NCI-H446 treated with DMSO at 0.1 percent for 48 hours (cell line): ENCODE results near the gene PTPN6.

ENCODE experiments used
- DNase-seq: peaks from one replicate; lab custom pipeline; 2025; lab: John Stamatoyannopoulos, UW

The PTPN6 gene

DNA sequence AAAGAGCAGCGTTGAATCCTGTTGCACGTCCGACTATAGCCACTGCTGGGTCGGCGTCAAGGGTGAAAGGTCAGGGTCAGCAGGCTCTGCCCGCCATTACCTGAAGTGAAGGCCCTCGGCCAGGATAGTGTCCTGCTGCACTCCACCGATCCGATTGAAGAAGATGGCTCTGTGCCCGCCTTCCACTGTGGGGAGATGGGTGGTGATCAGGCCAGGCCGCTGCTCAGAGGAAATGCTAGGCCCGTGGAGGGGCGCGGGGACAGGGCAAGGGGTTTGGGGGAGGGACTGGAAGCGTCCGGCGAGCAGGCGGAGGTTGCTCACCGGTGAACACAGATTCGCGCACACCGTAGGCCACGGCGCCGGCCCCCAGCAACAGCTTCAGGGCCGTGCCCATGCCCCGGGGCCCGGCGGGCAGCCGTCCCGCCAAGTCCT lies 19.0 kb downstream of the PTPN6 start:
- no peak for DNase-seq

DNA sequence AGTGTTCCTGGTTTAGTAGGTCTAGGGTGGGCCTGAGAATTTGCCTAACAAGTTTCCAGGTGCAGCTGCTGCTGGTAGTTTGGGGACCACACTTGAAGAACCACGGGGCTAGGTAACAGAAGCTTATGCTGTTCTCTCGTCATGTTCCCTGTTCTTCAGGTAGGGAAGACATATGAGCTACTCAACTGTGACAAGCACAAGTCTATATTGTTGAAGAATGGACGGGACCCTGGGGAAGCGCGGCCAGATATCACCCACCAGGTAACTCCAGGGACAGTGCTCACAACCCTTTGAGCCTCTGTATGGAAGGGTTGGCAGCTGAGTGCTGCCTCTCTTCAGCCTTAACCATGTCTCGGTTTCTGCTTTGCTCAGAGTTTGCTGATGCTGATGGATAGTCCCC lies 23.0 kb downstream of the PTPN6 start:
- DNase-seq: no peak

DNA sequence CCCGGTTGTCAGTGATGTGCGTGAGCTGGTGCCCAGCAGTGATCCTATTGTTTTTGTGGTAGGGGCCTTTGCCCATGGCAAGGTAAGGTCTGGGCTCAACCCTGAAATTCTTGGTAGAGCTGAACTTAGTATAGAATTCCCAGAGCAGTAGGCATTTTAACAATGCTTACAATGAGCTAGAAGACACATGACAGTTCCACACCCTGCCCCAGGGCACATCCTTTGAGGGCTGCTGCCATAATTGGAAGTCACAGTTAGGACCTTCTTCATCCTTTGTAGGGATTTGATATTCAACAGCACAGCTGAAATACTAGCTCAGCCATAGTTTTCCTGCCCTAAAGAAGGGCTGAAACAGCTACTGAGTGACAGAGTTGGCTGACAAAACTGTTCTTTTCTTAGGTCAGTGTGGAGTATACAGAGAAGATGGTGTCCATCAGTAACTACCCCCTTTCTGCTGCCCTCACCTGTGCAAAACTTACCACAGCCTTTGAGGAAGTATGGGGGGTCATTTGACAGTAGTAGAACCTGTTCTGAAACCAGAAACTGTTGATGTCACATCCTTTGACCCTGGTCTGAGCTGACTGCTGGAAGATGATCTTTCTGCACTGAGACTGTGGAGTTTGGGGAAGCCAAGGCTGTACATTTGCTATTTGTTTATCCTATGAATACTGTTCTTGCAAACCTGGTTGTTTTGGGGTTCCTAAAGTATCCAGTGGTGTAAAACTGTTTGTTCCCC lies 24.3 kb downstream of the PTPN6 start:
- DNase-seq: no peak

DNA sequence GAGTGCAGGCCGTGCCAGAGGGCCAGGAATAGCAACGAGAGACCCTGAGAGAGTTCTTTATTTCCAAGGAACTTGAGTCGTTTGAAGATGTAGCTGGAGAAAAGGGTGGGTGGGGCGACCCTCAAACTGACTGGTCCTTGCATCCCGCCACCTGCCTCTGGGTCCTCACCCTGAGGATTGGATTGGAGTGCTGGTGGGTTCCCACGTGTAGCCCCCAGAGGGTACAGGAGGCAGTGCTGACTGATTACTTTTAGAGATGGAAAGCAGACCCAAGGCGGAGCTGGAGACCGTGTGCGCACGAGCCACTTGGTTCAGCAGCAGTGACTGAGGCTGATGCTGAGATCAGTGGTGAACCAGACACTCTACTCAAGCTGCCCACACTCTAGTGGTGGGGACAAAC lies 26.5 kb downstream of the PTPN6 start:
- DNase-seq: no peak

DNA sequence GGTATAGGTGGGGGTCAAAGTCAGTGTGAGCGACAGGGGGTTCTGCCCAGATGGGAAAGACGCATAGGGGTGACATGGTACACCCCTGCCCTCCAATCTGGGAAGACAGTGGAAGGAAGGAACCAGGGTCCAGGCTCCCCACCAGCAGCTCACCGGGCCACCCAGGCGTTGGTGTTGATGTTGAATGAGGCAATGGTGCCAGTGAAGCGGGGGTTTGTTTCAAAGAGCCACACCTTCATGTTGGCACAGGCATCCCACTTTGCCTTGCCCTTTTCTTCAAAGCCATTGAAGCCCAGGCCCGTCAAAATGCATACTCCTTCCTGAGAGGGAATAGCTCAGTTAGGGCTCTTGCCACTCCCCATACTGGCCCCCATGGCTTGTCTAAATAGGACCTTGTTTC lies 27.0 kb downstream of the PTPN6 start:
- DNase-seq: no peak

DNA sequence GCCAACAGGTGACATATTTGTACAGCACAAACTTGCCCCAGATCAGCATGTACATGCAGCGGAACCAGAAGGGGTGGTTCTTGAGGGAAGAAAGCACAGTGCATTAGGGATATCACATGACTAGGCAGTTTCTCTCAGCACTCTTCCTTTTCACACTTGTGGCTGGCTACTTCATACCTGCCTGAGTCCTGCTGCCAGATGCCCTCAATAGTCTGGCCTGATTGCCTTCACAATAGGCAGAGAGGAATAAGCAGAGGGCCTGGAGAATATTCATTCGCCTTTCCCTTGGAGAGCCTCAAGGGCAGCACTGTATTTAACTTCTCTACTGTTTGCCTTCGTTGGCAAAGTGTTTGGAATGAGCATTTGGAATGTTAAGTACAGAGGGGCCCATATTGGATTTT lies 27.5 kb downstream of the PTPN6 start:
- DNase-seq: no peak

DNA sequence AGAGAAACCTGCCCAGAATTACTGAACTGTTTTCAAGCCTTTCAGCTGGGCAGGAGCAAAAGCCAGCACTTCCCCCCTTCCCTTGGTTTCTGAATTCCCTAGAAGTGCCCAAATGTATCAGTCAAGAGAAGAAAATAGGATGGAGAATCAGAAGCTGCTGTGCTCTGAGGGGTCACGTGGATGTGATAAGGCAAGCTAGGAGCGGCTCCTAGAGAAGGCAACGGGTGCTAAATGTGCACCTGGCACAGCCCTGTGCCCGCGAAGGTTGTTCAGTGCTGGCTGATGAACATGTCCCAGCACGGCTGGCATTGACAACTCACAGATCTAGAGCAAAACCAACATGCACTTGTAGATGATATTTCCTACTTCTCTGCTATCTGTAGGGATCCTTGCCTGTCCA lies 27.9 kb downstream of the PTPN6 start:
- no peak for DNase-seq

DNA sequence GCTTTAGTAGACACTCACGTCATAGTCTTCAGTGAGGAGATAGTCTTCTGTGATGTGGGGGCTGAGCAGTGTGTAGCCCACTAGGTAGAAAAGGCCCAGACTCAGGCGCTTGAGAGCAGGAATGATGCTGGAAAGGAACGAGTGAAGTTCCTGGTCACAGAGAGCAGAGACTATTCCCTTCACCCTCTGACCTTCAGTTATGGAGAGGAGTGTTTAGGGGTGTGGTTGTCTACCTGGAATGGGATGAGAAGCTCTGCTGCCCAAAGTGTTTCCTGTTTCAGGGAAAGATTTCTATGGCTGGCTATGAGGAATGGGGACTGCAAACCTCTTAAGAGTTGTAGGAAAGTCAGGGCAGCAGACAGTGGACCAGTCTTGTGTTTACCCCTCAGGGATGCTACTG lies 28.3 kb downstream of the PTPN6 start:
- no peak for DNase-seq

DNA sequence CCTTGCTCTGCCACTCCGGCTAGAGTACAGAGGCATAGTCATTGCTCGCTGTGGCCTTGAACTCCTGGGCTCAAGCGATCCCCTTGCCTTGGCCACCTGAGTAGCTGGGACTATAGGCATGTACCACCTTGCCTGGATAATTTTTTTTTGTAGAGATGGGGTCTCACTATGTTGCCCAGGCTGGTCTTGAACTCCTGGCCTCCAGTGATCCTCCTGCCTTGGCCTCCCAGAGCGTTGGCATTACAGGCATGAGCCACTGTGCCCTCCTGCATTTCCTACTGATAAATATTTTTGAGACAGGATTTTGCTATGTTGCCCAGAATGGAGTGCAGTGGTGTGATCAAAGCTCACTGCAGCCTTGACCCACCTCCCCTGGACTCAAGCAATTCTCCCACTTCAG lies 28.9 kb downstream of the PTPN6 start:
- DNase-seq: no peak

DNA sequence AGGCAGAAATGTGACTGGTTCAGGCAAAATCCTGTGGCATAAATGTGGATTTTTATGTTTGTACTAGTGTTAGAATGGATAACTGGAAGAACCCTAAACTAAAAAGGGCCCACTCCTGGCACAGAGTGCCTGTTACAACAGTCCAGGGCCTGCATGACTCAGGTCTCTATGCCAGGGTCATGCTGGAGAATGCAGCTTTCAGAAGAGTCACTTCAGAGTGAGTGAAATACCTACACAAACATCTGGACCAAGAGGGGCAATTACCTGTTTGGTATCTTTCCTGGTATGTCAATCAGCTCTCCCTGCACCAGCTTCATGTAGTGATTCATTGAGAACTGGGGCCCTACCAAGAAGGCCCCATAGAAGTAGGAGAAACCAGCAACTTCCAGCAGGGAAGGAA lies 29.6 kb downstream of the PTPN6 start:
- DNase-seq: no peak

DNA sequence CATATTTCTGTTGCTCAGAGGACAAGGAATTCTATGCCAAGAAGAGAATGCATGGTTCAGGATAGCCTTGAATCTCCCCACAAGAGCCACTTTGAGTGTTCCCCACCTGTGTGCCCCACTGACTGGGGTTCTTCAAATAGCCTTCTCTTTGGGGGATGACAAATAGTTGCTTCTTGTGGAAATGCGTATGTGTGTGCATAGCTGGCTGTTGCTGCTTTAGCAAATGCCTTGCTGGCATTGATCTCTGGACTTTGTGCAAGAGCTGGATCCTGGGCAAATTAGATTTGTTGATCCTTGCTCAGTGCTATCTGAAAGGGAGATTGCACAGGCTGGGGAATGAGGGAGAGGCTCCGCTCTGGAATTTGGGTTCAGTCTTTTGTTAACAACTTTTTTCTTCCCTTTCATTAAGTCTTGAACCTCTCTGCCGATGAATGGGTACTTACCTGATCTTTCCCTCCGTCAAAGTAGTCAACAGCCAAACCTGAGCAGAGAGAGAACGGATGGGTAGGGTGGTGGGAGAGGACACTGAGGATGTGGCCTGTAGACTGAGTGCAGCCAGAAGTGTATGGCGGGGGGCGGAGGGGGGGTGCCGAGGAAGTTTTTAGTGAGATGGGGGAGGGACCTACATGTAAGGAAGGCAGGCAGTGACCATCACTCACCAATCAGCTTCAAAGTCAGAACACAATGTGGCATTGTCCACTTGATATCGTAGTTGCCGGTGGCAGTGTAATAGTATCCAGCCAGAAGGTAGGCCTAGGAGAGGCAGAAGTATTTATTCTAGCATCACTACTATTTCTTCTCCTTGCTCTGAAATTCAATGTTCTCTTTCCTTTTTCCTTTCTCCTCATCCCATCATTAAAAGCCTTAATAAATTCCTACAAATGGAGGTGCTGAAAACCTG lies 30.2 kb downstream of the PTPN6 start:
- DNase-seq: no peak

DNA sequence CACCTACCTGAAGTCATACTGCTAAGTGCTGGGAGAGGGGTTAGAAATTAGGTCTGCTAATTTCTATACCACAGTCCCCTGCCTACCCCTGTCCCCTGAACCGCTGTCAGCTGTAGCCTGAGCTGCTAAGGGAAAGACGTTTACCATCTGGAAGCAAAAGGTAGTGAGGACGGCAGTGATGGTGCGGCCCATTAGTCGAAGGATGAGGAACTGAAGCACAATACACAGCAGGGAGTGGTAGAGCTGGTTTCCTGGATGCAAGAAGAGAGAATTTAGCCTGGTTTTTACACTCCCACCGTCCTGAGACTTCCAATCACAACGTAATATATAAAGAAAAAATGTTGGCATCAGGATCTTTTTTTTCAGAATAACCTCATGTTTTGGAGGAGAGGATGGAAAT lies 31.4 kb downstream of the PTPN6 start:
- DNase-seq: no peak

DNA sequence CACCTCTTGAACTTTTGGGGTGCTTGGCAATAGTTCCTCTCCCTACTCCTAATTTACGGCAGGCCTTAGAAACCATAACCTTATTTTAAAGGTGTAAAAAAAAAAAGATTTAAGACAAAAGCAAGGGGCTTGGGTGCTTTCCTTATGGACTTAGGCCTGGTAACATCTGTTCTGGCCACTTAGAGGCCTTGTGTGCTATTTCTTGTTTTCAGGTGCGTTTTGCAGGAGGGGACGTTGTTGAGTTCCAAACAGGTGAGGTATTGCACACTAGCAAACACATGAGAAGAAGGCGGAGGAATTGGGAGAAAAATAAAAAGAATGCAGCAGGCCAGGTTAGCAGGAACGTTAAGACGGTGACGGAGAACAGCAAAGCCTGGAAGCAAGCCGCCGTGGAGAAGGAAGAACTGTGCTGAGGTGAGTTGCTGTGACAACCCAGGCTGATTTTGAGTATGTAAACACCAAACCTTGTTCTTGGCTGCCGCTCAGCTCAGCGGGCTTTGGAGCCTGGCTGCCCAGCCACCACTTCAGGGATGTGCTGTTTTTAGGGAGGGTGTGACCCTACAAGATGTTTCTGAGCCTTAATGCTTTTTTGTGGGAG lies 36.9 kb downstream of the PTPN6 start:
- DNase-seq: no peak

DNA sequence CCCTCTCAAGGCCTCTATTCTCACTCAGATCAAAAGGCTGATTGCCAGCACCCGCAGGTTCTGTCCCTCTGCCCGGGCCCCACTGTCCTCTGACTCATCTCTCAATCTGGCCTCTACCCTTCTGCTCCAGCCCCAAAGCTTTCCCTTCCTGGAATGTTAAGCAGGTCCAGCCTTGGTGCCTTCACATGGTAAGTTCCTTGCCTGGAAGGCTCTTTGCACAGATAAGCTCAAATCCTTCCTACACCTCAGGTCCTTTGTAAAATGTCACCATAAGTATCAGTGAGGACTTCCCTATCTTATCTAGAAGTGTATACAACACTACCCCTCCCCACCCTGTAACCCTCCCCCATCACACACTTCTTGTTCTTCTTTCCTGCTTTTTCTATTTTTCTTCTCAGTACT lies 44.9 kb downstream of the PTPN6 start:
- DNase-seq: no peak

DNA sequence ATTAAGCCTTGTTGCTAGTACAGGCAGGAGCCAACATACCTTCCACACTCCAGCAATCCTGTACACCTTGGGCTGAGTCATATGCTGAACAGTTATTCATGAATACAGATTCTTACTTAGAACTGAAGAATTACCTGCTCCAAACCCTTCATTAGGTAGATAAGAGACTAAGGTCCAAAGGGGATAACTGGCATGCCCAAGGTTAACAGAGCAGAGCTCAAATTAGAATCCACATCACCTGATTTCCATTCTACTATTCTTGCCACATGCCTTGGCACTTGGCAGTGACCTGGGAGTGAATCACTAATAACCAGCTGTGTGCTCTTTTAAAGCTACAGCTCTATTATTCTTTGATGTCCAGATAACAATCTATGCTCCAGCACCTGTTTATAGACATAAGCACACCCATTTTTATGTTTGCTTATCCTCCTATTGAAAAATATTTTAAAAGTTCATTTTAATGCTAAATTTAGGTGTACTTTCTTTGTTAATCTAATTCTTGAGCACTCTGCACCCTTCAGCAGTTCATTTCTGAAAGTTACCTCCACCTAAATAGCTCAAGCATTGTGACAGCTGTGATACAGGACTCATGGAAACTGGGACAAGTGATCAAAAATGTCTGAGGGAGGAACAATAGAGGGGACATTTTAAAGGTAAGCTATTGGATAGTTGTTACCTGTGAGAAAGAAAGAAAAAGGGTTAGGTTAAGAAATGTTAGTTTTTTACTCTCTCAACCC lies 47.7 kb downstream of the PTPN6 start:
- no peak for DNase-seq

DNA sequence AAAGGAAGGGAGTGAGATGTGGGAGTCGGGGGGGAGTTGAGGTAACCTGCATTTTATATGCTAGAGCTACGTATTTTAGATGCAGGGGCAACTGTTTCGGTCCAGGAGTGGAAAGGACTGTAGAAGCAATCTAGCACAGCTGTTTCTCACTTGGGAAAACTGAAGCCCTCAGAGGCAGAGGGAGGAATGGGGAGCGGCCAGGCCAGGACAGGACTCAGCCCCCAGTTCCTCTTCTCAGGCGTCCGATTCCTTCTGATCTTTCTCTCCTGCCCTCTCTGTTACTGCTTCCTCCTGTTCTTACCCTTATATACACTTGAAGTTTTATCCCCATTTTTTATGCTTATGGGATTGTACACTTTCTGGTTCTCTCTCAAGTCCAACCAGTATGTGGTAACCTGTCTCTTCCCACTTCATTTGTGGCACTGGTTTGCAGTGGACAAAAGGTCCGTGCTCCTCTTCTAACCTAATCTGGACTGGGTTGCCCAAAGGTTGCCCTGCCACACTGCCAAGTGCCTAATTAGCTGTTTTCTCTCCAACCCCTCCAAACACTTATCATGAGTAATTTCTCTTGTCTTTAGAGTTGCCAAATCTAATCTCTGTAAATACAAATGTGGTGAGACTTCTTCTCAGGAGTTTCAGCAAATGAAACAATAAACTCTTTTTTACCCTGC lies 50.9 kb downstream of the PTPN6 start:
- no peak for DNase-seq

DNA sequence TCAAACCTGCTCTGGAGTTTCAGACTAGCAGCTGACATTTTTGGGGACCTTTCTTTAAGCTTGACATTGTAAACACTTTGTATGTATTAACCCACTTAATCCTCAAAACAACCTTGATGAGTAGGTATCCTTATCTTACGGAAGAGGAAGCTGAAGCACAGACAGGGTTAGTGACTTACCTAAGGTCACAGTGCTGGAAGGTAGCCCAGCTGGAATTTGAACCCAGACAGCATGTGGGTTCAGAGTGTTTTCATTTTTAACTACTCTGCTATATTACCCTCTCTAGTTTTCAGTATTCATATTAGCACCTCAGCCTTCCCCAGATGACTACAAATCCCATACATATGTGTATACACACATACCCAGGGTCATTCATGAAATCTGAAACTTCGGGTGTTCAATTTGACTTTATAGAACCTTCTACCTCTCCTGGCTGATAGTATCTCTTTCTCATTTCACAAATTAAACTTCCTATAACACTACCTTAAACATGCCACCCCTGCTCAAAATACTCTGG lies 53.2 kb downstream of the PTPN6 start:
- DNase-seq: no peak

DNA sequence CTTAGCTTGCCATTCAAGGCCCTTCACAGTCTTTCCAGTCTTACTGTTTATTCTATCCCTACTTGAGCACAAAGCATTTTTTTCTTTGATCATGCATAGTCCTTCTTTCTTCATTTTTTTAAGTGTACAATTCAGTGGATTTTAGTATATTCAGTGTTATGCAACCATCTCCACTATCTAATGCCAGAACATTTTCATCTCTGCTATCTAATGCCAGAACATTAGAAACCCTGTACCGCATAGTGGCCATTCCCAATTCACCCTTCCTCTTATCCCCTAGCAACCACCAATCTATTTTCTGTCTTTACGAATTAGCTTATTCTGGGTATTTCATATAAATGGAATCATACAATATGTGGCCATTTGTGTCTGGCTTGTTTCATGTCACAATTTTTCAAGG lies 53.7 kb downstream of the PTPN6 start:
- no peak for DNase-seq

DNA sequence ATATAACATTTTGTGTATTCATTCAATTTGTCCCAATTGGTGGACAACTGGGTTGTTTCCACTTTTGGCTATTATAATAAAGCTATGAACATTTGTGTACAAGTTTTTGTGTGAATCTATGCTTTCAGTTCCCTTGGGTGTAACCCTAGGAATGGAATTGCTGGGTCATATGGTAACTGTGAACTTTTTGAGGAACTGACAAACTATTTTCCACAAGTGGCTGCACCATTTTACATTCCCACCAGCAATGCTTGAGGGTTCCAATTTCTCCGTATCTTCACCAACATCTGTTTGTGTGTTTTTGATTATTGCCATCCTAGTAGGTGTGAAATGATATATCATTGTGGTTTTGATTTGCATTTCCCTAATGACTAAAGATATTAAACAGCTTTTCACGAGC lies 54.2 kb downstream of the PTPN6 start:
- DNase-seq: no peak

DNA sequence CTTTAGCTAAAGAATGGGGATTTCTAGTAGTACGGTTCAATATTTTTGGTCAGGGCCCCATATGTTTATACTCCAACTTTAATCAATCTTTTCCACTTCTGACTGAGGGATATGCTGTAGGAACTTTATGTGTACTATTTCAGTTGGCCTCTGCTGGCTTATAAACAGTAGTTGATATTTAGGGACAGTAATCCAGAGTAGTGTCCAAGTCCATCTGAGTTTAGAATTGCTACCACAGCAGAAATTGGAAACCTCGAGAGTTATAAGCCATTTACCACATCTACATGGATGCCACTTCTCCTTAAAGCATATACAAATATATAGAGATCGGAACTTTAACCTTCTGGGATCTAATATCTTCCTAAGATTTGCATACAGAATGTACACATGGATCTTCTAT lies 55.5 kb downstream of the PTPN6 start:
- no peak for DNase-seq

DNA sequence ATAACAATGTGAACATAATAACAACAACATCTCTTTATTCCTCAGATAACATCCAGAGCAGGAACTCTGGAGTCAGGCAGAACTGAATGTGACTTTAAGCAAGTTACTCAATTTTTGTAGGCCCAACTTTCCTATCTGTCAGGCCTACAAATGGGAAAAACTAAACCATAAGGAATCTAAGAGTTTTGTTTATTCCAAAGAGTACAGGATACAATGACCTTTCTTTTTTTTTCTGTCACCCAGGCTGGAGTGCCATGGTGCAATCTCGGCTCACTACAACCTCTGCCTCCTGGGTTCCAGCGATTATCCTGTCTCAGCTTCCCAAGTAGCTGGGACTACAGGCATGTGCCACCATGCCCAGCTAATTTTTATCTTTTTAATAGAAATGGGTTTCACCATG lies 57.7 kb downstream of the PTPN6 start:
- DNase-seq: no peak

DNA sequence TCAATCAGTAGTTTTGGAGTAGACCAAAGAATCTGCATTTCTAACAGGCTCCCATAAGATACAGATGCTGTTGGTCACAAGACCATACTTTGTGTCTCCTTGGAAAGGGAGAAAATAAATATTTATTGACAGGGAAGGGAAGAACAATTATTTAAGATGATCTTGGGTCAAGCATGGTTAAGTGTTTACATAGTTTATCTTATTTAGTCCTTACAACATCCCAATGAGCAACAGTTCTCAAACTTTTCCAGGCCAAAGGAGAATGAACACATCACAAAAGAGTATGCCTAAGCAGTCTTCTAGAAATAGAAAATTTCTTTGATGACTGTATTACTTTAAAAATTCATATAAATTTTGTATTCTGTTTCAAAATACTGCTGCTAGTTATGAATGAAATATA lies 58.4 kb downstream of the PTPN6 start:
- DNase-seq: no peak
